Right lobe of liver (tissue), 4 donors: Measurements from ENCODE around the gene NFKB1.

Source experiments
- POLR2A ChIP-seq: fragments of 450-650 bp; IDR thresholded peaks from one replicate; pipeline ENCODE4 v1.6.1; 2017; ENCODE audit warnings: antibody characterized with exemption, mild to moderate bottlenecking
- TF ChIP-seq, protein P1 (sequence below), 4 donors: fragments of 200-600 bp in 3 of 4; fragments of 450-650 bp in 1 of 4; IDR thresholded peaks; one replicate each; pipeline versions ENCODE4 v1.5.1 to v1.8.0; 2016 to 2022; ENCODE audit warnings: antibody characterized with exemption in 4 of 4, mild to moderate bottlenecking in 2 of 4
- donor health status: DM: no; HTN: no; CAD: no.
- donor health status: DM: no; HTN: no; CAD: no.
- donor health status: DM: no; HTN: yes; CAD: no.

DNA sequence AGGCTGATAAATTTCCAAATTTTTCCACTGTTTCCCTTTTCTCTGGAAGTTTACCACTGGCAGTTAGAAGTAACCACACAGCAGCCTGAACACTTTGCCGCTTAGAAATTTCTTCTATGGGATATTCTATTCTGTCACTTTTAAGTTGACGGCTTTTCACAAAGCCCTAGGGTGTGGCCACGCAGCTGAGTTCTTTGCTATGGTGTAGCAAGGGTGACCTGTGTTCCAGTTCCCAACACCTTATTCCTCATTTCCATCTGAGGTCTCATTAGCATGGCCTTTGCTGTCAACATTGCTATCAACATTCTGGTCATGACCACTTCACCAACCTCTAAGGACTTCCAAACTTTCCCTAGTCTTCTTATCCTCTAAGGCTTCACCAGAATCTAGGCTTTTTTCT, 45.4 kb upstream of the NFKB1 start:
- TF ChIP-seq POLR2A, result no peak
- TF ChIP-seq, protein P1, sequence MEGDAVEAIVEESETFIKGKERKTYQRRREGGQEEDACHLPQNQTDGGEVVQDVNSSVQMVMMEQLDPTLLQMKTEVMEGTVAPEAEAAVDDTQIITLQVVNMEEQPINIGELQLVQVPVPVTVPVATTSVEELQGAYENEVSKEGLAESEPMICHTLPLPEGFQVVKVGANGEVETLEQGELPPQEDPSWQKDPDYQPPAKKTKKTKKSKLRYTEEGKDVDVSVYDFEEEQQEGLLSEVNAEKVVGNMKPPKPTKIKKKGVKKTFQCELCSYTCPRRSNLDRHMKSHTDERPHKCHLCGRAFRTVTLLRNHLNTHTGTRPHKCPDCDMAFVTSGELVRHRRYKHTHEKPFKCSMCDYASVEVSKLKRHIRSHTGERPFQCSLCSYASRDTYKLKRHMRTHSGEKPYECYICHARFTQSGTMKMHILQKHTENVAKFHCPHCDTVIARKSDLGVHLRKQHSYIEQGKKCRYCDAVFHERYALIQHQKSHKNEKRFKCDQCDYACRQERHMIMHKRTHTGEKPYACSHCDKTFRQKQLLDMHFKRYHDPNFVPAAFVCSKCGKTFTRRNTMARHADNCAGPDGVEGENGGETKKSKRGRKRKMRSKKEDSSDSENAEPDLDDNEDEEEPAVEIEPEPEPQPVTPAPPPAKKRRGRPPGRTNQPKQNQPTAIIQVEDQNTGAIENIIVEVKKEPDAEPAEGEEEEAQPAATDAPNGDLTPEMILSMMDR (IDR thresholded peaks at IDR 0.05), result no peak
